Stimulated activated CD8-positive, alpha-beta memory T cell treated with anti-CD3 and anti-CD28 coated beads, Interleukin-12 subunit alpha, Interleukin-12 subunit beta, amount 100 ng/mL, for 1 hour (primary cell): ENCODE measurements around the gene ZNF678.
"Not testable (repeated sequence)": the region's sequence is repeated elsewhere in the genome, so short reads cannot be mapped to it uniquely, and the experiment has no call there.

Source experiments
- DNase-seq: peaks from one replicate; pipeline ENCODE4 v3.0.0-alpha.2; 2020; ENCODE audit warnings: low read depth

ZNF678 gene

DNA sequence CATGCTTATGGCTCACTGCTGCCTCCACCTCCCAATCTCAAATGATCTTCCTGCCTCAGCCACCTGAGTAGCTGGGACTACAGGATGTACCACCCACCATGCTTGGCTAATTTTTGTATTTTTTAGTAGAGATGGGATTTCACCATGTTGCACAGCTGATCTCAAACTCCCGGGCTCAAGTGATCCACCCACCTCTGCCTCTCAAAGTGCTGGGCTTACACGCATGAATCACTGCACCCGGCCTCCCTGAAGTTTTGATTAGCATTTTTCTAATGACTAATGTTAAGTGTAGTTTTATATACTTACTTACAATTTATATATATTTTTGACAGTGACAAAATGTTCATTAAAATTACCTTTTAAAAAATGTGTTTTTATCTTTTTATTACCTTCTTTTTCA, 41.1 kb downstream of the ZNF678 start:
- DNase-seq = no peak

DNA sequence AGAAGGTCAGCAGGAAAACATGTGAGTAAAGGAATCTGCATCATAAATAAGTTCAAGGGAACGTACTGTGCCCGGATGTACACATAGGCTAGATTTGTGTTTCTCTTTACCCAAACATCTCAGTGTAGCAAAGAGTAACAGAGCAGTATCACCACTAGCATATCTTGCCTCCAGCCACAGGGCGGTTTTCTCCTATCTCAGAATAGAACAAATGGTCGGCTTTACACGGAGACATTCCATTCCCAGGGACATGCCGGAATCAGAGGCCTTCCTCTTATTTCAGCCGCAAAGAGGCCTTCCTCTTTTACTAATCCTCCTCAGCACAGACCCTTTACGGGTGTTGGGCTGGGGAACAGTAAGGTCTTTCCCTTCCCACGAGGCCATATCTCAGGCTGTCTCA, 42.9 kb downstream of the ZNF678 start:
- DNase-seq = not testable (repeated sequence)

DNA sequence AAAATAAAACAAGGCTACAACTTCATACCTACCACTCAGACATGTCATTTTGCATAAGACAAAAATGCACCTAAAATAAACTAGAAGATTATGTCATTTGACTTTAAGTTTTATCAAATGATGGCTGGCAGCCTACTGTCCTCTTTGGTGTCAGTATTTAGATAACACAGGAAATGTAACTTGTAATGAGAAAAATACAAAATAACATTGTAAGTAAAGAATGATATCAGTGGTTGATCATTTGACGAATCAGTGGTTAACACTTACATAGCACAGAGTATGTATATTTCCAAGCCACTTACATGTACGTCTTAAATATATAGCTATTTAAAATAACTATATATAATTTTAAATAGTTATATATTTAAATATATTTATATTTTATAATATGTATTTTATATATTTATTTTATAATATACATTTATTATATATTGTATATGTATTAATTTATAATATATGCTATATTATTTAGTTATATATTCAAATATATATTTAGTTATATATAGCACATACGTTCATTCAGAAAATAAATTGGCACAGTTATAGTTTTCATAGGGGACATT, 44.1 kb downstream of the ZNF678 start:
- DNase-seq = no peak

DNA sequence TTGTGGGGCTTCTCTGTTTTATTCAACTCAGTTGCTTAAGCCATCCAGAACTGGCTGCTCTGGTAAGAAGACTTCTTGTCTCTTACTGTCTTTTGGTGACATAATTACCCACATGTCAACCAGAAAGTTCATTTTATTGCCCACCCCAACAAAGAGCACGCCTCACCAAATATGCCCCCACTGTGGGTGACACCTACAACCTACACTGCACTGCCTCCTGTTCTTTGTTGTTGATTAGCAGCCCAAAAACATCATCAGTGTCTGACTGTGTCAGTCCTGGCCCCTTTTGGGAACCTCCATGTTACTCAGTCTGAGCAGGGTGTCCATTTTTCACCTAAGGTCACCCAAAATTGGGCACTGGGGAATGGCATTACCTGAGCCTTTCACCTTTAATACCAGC, 49.3 kb downstream of the ZNF678 start:
- no peak for DNase-seq

DNA sequence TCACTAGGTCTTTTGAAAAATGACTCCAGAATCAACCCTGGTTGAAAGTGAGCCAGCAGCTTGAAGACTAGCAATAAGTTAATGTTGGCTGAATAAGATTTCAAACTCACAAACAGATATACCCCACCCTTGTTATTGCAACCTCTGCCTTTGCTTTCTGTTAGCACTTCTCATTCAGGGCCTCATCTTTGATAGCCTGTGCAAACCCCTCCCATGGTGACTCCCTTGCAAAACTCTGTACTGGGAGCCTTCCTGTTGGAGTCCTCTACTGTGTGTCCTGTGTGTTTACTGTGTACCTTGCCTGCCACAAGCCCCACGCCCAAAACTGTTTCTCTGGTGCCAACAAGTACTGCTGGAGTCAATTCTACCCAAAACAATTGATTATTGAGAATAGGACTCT, 50.2 kb downstream of the ZNF678 start:
- DNase-seq = no peak

DNA sequence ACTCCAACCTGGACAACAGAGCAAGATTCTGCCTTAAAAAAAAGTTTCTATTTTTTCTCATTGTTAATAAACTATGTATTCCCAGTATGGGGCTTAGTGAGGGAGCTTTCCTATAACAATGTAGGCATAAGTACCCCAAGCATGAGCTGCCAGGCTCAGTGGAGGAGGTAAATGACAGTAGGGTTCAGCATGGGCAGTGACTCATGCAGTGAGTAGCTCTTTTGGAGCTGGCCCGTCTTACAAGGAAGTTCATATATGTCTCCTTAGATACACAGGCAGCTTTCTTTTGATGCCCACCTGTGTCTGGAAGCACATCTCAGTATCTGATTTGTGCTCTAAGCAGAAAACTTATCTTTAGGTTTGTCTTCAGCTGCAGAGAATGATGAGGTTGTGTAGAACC, 57.9 kb downstream of the ZNF678 start:
- DNase-seq = no peak

DNA sequence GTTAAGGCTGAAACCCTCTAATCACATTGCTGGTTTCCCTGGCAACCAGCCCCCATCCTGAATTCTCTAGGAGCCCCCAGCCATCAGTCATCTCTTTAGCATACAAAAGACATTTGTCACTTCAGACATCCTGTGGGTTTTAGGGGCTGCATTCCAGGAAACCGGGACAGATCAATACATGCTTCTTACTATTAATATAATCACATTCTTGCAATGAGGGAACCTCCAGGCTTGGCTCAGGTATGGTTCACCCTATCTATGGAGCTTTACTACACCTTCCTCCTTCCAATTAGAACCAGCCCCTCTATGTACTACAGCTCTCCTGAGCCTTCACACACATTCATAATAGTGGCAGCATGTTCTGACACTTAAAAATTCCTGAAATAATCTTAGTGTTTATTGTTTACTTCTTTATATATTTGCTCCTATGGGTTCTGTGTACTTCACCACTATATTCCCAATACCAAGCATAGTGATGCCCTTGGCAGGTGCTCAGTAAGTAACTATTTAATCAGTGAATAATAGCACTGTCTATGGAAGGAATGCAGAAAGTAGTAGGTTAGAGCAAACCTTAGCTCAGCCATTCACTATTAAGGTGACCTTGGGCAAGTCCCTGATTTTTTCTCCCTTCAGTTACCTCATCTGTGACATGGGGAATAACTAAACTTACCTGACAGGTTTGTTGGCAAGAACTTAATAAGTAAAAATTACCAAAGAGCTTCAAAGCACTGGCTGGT, 59.6 kb downstream of the ZNF678 start:
- DNase-seq = no peak

DNA sequence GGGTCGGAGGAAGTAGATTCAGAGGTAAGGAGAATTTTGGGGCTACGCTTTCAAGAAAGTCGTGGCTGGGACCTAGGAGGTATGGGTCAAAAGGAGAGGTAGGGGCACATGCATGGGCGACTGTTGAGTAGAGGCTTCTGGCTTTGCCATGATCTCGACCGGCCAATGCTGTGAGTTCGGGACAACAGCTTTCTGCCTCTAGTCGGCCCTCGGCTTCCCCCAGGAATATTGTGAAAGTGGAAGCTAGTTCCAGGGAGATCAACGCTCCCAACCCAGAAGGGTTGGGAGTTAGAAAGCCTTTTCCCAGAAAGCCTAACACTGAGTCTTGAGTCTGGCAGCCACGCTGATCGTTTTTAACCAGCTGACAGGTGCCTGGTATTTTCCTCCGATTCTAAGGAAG, 69.0 kb downstream of the ZNF678 start:
- DNase-seq = no peak

DNA sequence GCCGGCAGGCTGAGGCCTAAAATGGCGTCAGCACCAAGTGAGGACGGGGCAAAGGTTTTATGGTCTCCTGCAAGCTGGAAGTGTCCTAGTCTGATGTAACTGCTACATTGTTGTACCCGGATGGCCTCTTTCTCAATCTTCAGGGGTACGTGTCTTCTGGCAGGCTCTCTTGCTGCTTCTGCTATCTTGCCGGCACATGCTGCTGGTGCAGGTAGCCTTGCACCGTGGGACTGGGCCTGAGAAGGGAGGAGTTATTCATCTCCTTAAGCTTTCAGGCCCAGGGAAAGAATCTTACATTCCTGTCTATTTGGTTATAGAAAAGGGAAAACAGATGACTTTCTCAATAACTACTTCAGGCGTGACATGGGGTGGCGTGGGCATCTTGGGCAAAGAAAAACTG, 72.2 kb downstream of the ZNF678 start:
- no peak for DNase-seq

DNA sequence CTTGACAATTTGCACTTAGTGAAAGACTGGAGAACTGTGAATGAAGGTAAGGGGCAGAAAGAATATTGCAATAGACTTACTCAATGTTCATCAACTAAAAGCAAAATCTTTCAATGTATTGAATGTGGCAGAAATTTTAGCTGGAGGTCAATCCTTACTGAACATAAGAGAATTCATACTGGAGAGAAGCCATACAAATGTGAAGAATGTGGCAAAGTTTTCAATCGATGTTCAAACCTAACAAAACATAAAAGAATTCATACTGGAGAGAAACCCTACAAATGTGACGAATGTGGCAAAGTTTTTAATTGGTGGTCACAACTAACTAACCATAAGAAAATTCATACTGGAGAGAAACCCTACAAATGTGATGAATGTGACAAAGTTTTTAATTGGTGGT, 91.1 kb downstream of the ZNF678 start:
- no peak for DNase-seq

DNA sequence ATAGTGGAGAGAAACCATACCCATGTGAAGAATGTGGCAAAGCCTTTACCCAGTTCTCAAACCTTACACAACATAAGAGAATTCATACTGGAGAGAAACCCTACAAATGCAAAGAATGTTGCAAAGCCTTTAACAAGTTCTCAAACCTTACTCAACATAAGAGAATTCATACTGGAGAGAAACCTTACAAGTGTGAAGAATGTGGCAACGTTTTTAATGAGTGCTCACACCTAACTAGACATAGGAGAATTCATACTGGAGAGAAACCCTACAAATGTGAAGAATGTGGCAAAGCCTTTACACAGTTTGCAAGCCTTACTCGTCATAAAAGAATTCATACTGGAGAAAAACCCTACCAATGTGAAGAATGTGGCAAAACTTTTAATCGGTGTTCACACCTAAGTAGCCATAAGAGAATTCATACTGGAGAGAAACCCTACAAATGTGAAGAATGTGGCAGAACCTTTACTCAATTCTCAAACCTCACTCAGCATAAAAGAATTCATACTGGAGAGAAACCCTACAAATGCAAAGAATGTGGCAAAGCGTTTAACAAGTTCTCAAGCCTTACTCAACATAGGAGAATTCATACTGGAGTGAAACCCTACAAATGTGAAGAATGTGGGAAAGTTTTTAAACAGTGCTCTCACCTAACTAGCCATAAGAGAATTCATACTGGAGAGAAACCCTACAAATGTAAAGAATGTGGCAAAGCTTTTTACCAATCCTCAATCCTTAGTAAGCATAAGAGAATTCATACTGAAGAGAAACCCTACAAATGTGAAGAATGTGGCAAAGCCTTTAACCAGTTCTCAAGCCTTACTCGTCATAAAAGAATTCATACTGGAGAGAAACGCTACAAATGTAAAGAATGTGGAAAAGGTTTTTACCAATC, 91.7 kb downstream of the ZNF678 start:
- DNase-seq = no peak

DNA sequence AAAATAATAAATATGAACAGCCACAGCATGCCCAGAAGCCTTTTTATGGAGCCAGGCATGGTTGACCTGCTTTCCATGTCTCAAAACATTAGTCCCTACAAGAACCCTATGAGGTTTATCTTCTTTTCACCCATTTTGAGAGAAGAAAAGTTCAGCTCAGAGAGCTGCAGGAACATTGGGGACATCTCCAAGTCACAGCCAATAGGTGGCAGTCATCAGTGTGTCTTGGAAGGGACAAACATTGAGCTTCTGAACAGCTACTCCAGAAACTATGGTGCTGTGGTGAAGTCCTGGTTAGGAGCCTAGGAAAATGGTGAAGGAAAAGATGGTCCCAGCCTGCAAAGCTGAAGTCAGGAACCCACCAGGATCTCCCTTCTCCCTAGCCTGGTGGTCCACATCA, 98.1 kb downstream of the ZNF678 start:
- DNase-seq = no peak

DNA sequence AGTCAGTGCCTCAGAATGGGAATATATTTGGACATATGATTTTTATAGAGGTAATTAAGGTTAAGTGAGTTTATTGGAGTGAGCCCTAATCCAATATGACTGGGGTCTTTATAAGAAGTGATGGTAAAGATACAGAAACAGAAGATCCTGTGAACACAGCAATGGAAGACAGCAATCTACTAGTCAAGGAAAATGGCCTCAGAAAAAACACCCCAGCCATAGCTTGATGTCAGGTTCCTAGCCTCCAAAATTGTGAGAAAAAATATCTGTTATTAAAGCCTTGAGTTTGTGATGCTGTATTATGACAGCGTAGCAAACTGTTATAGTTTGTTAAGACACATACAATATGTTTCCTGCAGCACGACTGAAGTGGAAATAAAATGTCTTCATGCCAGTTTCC, 99.6 kb downstream of the ZNF678 start:
- no peak for DNase-seq

DNA sequence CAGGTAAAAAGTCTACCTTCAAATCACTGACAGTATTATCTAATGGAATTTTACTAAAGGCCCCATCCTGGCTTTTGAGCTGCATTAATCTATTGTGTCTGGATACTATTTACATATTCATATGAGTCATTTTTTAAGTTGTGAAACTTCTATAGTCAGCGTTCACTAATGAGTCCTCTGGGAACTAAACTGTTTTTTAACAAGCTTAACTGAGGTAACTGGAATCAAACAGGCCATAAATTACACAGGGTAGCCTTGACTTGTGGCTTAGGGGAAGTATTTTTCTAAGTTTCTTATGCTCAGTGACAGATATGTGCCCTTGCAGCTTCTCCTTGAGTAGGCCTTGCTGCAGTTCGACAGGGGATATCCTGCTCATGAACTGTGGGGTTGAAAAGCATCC, 102.9 kb downstream of the ZNF678 start:
- DNase-seq = no peak

DNA sequence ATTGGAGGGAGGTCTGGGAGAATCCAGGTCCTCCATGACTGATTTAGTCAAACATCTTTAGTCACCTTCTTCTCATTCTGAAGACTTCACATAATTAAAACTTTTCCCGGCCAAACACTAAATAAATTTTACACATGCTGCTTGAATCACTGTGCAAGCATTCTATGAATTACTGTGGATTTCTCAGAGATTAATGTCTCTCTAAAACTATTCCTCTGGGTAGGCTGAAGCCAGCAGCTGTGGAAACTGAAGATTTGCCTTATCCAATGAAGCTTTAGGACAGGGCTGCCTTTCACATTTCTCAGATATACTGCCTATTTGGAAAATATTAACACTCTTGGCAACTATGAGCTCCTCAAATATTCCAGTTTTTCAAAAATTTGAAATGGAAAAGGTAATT, 110.1 kb downstream of the ZNF678 start:
- no peak for DNase-seq

DNA sequence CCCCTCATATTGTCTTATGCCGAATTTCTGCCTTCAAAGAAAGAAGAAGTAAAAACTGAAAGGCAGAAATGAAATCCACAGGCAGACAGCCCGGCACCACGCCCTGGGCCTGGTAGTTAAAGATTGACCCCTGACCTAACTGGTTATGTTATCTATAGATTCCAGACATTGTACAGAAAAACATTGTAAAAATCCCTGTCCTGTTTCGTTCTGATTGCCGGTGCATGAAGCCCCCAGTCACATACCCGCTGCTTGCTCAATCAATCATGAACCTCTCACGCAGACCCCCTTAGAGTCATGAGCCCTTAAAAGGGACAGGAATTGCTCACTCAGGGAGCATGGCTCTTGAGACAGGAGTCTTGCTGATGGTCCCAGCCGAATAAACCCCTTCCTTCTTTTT, 122.5 kb downstream of the ZNF678 start:
- no peak for DNase-seq

DNA sequence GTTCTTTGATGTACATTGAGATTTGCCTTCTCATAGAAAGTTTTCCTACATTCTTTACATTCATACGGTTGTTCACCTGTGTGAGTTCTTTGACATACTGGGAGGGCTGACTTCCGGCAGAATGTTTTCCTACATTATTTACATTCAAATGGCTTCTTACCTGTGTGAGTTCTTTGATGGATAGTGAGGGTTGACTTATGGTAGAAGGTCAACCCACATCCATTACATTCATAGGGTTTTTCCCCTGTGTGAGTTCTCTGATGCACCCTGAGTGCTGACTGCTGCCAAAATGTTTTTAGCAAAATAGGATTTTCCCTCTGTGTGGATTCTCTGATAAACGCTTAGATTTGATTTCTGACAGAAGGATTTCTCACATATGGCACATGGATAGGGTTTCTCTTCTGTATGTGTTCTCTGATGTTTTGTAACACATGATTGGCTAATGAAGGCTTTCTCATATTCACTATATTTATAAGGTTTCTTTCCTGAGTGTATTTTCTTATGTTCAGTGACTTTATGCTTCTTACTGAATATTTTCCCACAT, 134.0 kb downstream of the ZNF678 start:
- DNase-seq = no peak

DNA sequence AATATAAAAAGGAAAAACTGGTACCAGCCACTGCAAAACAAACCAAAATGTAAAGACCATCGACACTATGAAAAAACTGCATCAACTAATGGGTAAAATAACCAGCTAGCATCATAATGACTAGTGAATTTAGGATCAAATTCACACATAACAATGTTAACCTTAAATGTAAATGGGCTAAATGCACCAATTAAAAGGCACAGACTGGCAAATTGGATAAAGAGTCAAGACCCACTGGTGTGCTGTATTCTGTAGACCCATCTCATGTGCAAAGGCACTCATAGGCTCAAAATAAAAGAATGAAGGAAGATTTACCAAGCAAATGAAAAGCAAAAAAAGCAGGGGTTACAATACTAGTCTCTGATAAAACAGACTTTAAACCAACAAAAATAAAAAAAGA, 138.3 kb downstream of the ZNF678 start:
- not testable (repeated sequence) for DNase-seq

DNA sequence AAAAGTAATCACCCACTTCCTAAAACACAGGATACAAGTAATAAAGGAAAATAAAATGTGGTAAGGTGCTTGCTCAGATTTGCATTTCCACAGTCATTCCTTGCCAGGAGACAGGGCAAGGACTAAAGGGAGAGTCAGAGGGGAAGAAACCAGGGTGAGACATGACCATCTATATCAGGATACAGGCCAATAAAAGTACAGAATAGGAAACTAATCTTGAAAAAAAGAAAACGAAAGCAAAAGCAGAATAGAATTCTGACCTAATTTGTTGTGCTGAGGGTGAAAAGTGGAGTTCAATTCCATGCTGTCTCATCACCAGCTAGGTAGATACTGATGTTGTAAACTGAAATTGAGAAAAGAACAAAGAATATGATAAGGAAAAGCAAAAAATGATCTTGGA, 144.5 kb downstream of the ZNF678 start:
- no peak for DNase-seq

DNA sequence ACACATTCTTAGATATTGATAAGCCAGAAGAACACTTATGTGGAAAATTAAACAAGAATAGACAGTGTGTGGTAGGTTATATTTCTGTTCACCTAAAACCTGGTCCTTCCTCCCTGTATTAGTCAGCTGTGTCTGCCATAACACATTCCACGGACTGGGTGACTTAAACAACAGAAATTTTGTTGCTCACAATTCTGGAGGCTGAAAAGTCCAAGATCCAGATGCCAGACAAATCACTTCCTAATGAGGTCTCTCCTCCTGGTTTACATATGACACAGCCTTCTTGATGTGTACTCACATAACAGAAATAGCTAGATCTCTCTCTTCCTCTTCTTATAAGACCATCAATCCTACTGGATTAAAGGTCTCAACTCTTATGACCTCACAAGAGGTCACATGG, 146.1 kb downstream of the ZNF678 start:
- no peak for DNase-seq

DNA sequence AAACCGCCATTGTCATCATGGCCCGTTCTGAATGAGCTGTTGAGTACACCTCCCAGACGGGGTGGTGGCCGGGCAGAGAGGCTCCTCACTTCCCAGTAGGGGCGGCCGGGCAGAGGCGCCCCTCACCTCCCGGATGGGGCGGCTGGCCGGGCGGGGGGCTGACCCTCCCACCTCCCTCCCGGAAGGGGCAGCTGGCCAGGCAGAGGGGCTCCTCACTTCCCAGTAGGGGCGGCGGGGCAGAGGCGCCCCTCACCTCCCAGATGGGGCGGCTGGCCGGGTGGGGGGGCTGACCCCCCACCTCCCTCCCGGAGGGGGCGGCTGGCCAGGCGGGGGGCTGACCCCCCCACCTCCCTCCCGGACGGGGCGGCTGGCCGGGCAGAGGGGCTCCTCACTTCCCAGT, 147.1 kb downstream of the ZNF678 start:
- not testable (repeated sequence) for DNase-seq

DNA sequence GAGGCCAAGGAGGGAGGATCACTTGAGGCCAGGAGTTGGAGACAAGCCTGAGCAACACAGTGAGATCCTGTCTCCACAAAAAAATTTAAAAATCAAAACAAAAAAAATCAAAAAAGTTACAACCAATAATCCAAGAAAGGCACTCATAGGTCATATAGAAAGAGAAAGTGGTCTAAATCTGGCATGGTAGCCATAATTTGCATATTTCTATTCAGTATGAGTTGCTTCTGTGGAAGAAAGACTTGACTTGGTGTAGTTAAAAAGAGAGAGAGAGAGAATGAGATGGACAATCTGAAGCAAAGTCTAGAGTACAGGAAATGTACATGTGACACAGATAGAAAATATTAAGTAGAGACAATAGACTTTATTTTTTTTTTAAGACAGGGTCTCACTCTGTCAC, 149.3 kb downstream of the ZNF678 start:
- DNase-seq = no peak

DNA sequence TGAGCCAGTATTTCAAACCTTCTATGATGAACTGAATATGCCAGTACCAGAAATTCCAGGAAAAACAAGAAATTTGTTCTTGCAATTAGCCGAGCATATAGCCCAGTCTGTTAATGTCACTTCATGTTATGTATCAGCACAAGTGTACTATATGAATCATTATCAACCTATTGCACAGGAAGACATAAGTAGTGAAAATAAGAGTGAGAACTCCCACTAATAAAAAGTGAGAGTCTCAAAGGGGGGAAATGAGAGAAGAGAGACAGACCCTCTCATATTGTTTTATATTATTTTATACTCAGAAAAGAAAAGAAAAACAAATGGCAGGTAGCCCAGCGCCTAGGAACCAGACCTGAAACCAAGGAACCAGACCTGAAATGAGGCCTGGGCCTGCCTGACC, 155.6 kb downstream of the ZNF678 start:
- no peak for DNase-seq
